Measurements from ENCODE around the gene ATP5F1E. TPM values are rescaled to one million over a fixed set of nuclear protein-coding genes. Genes with fewer than 3 reads are reported as not detected.
"Not testable (repeated sequence)": the region's sequence is repeated elsewhere in the genome, so short reads cannot be mapped to it uniquely, and the experiment has no call there.

Gene ATP5F1E
- total RNA-seq, 1 donor from 2014 or later: 102 TPM

DNA sequence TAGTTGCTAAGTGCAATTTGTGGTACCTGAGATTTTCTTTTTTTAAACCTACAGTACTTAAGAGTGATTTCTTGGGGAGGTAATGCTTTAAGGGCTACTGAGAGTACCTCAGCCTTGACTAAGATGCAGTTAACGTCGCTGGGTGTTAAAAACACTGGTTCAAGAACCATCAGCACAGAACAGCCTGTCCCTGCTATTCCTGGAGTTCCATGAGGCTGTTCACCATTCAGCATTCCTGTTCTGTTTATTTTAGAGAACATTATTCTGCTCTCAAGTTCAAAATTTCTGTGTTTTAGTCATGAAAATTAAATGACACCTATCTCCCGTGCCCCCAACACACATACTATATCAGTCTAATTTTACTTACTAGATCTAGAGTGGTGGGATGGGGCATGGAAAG, 12.2 kb upstream of the ATP5F1E start:
- H3K27ac Mint-ChIP-seq (ENCODE audit: unreplicated experiment): no peak overlapping the region
- TF ChIP-seq, protein P1, sequence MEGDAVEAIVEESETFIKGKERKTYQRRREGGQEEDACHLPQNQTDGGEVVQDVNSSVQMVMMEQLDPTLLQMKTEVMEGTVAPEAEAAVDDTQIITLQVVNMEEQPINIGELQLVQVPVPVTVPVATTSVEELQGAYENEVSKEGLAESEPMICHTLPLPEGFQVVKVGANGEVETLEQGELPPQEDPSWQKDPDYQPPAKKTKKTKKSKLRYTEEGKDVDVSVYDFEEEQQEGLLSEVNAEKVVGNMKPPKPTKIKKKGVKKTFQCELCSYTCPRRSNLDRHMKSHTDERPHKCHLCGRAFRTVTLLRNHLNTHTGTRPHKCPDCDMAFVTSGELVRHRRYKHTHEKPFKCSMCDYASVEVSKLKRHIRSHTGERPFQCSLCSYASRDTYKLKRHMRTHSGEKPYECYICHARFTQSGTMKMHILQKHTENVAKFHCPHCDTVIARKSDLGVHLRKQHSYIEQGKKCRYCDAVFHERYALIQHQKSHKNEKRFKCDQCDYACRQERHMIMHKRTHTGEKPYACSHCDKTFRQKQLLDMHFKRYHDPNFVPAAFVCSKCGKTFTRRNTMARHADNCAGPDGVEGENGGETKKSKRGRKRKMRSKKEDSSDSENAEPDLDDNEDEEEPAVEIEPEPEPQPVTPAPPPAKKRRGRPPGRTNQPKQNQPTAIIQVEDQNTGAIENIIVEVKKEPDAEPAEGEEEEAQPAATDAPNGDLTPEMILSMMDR (IDR thresholded peaks at IDR 0.05; ENCODE audit: unreplicated experiment): no peak
- no peak overlapping the region for H3K4me3 Mint-ChIP-seq (ENCODE audit: unreplicated experiment)
- no peak for DNase-seq (ENCODE audit: low spot score)
- H3K4me1 Mint-ChIP-seq (ENCODE audit: unreplicated experiment): peaks cover 22% of the 10 kb centered on the region
- H3K27me3 Mint-ChIP-seq (ENCODE audit: unreplicated experiment): no peaks in the 10 kb centered on the region
- H3K9me3 Mint-ChIP-seq (ENCODE audit: unreplicated experiment): no peaks in the 10 kb centered on the region
- peaks cover 4% of the 10 kb centered on the region for H3K36me3 Mint-ChIP-seq (ENCODE audit: low read depth, unreplicated experiment)

DNA sequence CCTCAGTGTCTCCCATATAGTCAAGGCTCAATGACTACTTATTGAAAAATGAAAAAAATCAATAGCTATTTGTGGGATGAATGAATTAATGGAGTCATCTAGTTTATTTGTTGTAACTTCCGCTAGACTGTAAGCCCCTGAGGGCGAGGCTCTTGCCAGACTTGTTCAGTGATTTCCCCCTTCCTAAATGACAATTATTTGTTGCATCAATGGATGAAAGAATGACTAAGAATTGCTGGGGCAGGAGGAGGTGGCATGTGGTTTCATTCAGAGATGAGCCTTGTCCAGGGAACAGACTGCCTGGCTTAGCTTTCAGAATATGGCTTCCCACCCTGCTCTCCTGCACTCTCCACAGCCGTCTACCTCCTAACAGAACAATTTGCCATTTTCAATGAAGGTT, 11.6 kb upstream of the ATP5F1E start:
- peak overlapping the region; percentile 80 for H3K4me3 Mint-ChIP-seq (ENCODE audit: unreplicated experiment)
- peaks cover 21% of the 10 kb centered on the region for H3K4me1 Mint-ChIP-seq (ENCODE audit: unreplicated experiment)
- TF ChIP-seq, protein P1 (IDR thresholded peaks at IDR 0.05; ENCODE audit: unreplicated experiment): no peak
- no peak for DNase-seq (ENCODE audit: low spot score)
- no peaks in the 10 kb centered on the region for H3K27me3 Mint-ChIP-seq (ENCODE audit: unreplicated experiment)
- H3K27ac Mint-ChIP-seq (ENCODE audit: unreplicated experiment): peak overlapping the region; percentile 7
- H3K36me3 Mint-ChIP-seq (ENCODE audit: low read depth, unreplicated experiment): peaks cover 4% of the 10 kb centered on the region
- no peaks in the 10 kb centered on the region for H3K9me3 Mint-ChIP-seq (ENCODE audit: unreplicated experiment)

DNA sequence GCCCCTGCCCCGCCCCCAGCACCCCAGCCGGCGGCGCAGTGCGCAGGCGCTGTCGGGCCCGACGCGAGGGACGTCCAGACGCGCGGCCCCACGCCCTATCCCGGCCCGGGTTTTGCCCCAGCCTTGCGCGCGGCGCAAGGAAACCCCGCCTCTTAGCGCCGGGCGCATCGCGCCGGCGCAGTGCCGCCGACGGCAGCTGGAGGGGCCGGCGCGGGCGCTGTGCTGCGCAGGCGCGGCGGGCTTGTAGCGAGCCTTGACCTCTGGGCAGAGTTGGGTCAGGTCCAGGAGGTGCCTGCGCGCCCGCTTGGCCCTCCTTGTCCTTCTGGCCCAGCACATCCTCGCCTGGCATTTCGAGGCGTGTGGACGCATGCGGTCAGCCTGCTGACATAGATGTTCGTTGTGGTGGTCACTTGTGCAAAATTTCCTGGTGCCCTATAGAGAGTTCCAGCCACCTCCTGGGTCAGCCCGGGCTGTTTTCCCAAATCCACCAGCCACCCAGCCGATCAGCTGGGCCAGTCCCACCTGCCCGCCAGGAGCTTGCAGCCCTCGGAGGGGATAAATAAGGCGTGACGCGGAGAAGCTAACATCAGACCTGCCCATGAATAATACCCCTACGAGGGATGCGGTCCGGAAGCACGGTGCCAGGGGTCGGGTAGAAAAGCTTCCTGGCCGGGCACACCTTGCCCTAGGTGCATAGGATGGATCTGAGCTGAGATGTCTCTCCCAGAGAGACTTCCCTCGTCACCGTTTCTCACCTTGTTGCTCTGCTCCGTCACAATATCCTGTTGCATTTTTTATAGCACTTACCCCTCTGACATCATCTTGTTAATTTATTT, 10.9 kb upstream of the ATP5F1E start:
- TF ChIP-seq, protein P1 (IDR thresholded peaks at IDR 0.05; ENCODE audit: unreplicated experiment): no peak
- Mint-ChIP-seq H3K9me3 (ENCODE audit: unreplicated experiment) (no peaks in the 10 kb centered on the region), H3K4me1 (ENCODE audit: unreplicated experiment) (peaks cover 21% of the 10 kb centered on the region), H3K27me3 (ENCODE audit: unreplicated experiment) (no peaks in the 10 kb centered on the region), H3K36me3 (ENCODE audit: low read depth, unreplicated experiment) (peaks cover 5% of the 10 kb centered on the region), H3K27ac (ENCODE audit: unreplicated experiment) (peak overlapping the region; percentile 40), H3K4me3 (ENCODE audit: unreplicated experiment) (peak overlapping the region; percentile 94)
- DNase-seq (ENCODE audit: low spot score): peak; percentile 96

DNA sequence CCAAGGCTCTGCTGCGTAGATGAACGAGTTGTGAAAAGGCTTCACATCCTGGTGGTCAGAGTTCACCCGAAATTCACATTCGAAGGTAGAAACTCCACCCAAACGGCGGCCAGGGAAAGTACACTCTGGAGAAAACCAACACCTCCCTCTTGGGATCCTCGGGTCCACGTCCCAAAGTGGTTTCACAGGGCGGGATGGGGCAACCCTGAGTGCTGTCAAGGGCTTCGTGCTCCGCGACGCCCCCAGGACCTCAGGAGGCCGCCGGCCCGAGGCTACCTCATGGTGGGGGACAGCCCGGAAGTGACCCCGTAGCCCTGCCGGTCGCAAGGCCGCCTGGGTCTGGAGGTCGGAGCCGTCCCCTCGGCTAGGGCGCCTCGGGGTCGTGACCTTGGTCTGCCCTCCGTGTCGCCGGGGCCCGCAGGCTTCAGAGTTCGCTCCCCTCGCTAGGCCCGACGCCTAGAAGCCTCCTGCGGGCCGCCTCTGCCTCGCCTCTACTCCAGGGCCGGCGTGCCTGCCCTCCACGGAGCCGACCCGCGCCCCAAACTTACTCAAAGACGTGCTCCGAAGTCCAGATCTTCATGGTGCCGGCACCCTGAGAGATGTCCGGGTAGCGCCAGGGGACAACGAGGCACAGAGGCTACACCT, 10.1 kb upstream of the ATP5F1E start, which contains the start of gene PRELID3B:
Gene PRELID3B, minus strand, starts transcription at position 636 of the 645 bp plus-strand sequence. Its CDS starts 56 bp downstream, at position 580.
- H3K4me3 Mint-ChIP-seq (ENCODE audit: unreplicated experiment): peak within 1 kb of the TSS; percentile 94
- DNase-seq (ENCODE audit: low spot score): peak; percentile 30
- H3K9me3 Mint-ChIP-seq (ENCODE audit: unreplicated experiment): no peaks in the 10 kb centered on the region
- peaks cover 21% of the 10 kb centered on the region for H3K4me1 Mint-ChIP-seq (ENCODE audit: unreplicated experiment)
- peaks cover 10% of the 10 kb centered on the region for H3K36me3 Mint-ChIP-seq (ENCODE audit: low read depth, unreplicated experiment)
- peak within 1 kb of the TSS; percentile 40 for H3K27ac Mint-ChIP-seq (ENCODE audit: unreplicated experiment)
- H3K27me3 Mint-ChIP-seq (ENCODE audit: unreplicated experiment): no peaks in the 10 kb centered on the region
- TF ChIP-seq, protein P1 (IDR thresholded peaks at IDR 0.05; ENCODE audit: unreplicated experiment): no peak

DNA sequence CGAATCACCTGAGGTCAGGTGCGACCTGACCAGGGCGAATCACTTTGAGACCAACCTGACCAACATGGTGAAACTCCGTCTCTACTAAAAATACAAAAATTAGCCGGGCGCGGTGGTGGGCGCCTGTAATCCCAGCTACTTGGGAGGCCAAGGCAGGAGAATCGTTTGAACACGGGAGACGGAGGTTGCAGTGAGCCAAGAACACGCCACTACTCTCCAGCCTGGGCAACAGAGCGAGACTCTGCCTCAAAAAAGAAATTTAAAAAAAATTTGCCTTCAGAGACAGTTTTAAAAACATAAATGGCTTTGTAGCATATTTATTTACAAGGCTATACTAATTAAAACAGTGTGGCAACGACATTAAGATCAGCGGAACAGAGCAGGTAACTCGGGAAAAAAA, 9.4 kb upstream of the ATP5F1E start:
- DNase-seq (ENCODE audit: low spot score); H3K27me3 Mint-ChIP-seq (ENCODE audit: unreplicated experiment); H3K9me3 Mint-ChIP-seq (ENCODE audit: unreplicated experiment); H3K27ac Mint-ChIP-seq (ENCODE audit: unreplicated experiment): not testable (repeated sequence)
- Mint-ChIP-seq H3K4me1 (ENCODE audit: unreplicated experiment) (peaks cover 21% of the 10 kb centered on the region), H3K4me3 (ENCODE audit: unreplicated experiment) (peak overlapping the region; percentile 83), H3K36me3 (ENCODE audit: low read depth, unreplicated experiment) (peaks cover 17% of the 10 kb centered on the region)
